Neural progenitor cell (in vitro differentiated cells): ENCODE measurements around the gene LCMT1. TPM values are rescaled to one million over a fixed set of nuclear protein-coding genes. Genes with fewer than 3 reads are reported as not detected.

ENCODE experiments used
- DNase-seq: peaks from one replicate; pipeline ENCODE4 v3.0.0-alpha.2; 2016; ENCODE audit warnings: low spot score
- H2AFZ ChIP-seq: fragments of 200-600 bp; sonication (generic); replicated peaks from 2 replicates; pipeline ENCODE4 v1.6.1; 2016; ENCODE audit warnings: antibody characterized with exemption
- H3F3A ChIP-seq: fragments of 200-600 bp; sonication (generic); 2 replicates; pipeline ENCODE4 v1.6.1; 2016; ENCODE audit warnings: antibody characterized with exemption, low read depth
- H3K27ac ChIP-seq: fragments of 200-600 bp; sonication (generic); 2 replicates; pipeline ENCODE4 v1.5.1; 2016; ENCODE audit warnings: mild to moderate bottlenecking
- H3K27me3 ChIP-seq: fragments of 200-600 bp; sonication (generic); 2 replicates; pipeline ENCODE4 v1.6.1; 2016; ENCODE audit warnings: mild to moderate bottlenecking, moderate library complexity
- H3K36me3 ChIP-seq: fragments of 200-600 bp; sonication (generic); 2 replicates; pipeline ENCODE4 v1.5.1; 2016
- H3K4me1 ChIP-seq: fragments of 200-600 bp; sonication (generic); 2 replicates; pipeline ENCODE4 v1.6.1; 2016; ENCODE audit warnings: mixed run types
- H3K4me2 ChIP-seq: fragments of 200-600 bp; sonication (generic); 2 replicates; pipeline ENCODE4 v1.6.1; 2016
- H3K4me3 ChIP-seq: fragments of 200-600 bp; sonication (generic); 2 replicates; pipeline ENCODE4 v1.5.1; 2016
- H3K79me2 ChIP-seq: fragments of 200-600 bp; sonication (generic); 2 replicates; pipeline ENCODE4 v1.6.1; 2016; ENCODE audit warnings: low read depth
- H3K9ac ChIP-seq: fragments of 200-600 bp; sonication (generic); 2 replicates; pipeline ENCODE4 v1.6.1; 2016
- H3K9me3 ChIP-seq: fragments of 200-600 bp; sonication (generic); 2 replicates; pipeline ENCODE4 v1.5.1; 2016; ENCODE audit warnings: low read depth
- H4K20me1 ChIP-seq: fragments of 200-600 bp; sonication (generic); 2 replicates; pipeline ENCODE4 v1.6.1; 2016; ENCODE audit warnings: low read depth
- H3K27ac Mint-ChIP-seq: 3 replicates; pipeline ENCODE4 v1.8.0; 2021; ENCODE audit warnings: mixed read lengths
- H3K27me3 Mint-ChIP-seq: 2 replicates; pipeline ENCODE4 v1.8.0; 2022; ENCODE audit warnings: low read depth, mild to moderate bottlenecking, inconsistent platforms, moderate library complexity, mixed read lengths; ENCODE audit not compliant: insufficient read depth
- H3K36me3 Mint-ChIP-seq: 3 replicates; pipeline ENCODE4 v1.8.0; 2021; ENCODE audit warnings: mixed read lengths
- H3K4me1 Mint-ChIP-seq: 3 replicates; pipeline ENCODE4 v1.8.0; 2021; ENCODE audit warnings: mixed read lengths
- H3K4me3 Mint-ChIP-seq: 3 replicates; pipeline ENCODE4 v1.8.0; 2021; ENCODE audit warnings: mild to moderate bottlenecking, moderate library complexity, mixed read lengths
- H3K9me3 Mint-ChIP-seq: 3 replicates; pipeline ENCODE4 v1.8.0; 2020; ENCODE audit warnings: mixed read lengths
- CTCF ChIP-seq: fragments of 200-600 bp; sonication (generic); IDR thresholded peaks from 2 replicates; pipeline ENCODE4 v1.5.1; 2017; ENCODE audit warnings: antibody characterized with exemption, mild to moderate bottlenecking
- EZH2 ChIP-seq: fragments of 200-600 bp; sonication (generic); IDR thresholded peaks from 2 replicates; pipeline ENCODE4 v1.6.1; 2017; ENCODE audit warnings: antibody characterized with exemption, mild to moderate bottlenecking, moderate library complexity
- EZH2phosphoT487 ChIP-seq: fragments of 200-600 bp; sonication (generic); IDR thresholded peaks from 2 replicates; pipeline ENCODE4 v1.6.1; 2017; ENCODE audit warnings: antibody characterized with exemption
- total RNA-seq: library from RNA; depleted of rRNA; stranded (reverse); fragments of >200 nt; gene quantifications from 2 replicates; pipeline ENCODE4 v1.2.3, GENCODE V29; 2015; ENCODE audit warnings: low replicate concordance

LCMT1 gene
- total RNA-seq, 1 donor from 2014 or later = 73.4 TPM

- TF ChIP-seq CTCF (no peak), EZH2 (no peak), EZH2phosphoT487 (no peak)
- H3K36me3 Mint-ChIP-seq = peaks cover 12% of the 10 kb centered on the region
- peaks cover 75% of the 10 kb centered on the region for H3K79me2 ChIP-seq
- no peaks in the 10 kb centered on the region for H3K36me3 ChIP-seq
- no peaks in the 10 kb centered on the region for H3K27me3 ChIP-seq
- H3K4me1 Mint-ChIP-seq = peaks cover 35% of the 10 kb centered on the region
- H3K4me3 Mint-ChIP-seq = peak overlapping the region; percentile 71
- H3K9me3 ChIP-seq = no peaks in the 10 kb centered on the region
- no peak overlapping the region for H3K4me3 ChIP-seq
- no peak for DNase-seq
- H3F3A ChIP-seq = peaks cover 7% of the 10 kb centered on the region
- H3K4me2 ChIP-seq = no peak overlapping the region
- H2AFZ ChIP-seq = no peak overlapping the region
- H3K9me3 Mint-ChIP-seq = no peaks in the 10 kb centered on the region
- H3K27me3 Mint-ChIP-seq = peaks cover 5% of the 10 kb centered on the region
- H3K27ac ChIP-seq = no peak overlapping the region
- H3K27ac Mint-ChIP-seq = no peak overlapping the region
- peaks cover 6% of the 10 kb centered on the region for H3K4me1 ChIP-seq
- H3K9ac ChIP-seq = no peak overlapping the region
- peaks cover 24% of the 10 kb centered on the region for H4K20me1 ChIP-seq
These were observed 2.6 kb downstream of the LCMT1 start for GRCh38 chr16:25114121-25114520.

- DNase-seq = no peak
- H3K4me3 ChIP-seq = no peak overlapping the region
- no peak overlapping the region for H3K4me2 ChIP-seq
- H3F3A ChIP-seq = no peaks in the 10 kb centered on the region
- Mint-ChIP-seq H3K27ac (peak overlapping the region; percentile 46), H3K9me3 (no peaks in the 10 kb centered on the region), H3K27me3 (peaks cover 2% of the 10 kb centered on the region), H3K4me1 (peaks cover 17% of the 10 kb centered on the region), H3K36me3 (peaks cover 12% of the 10 kb centered on the region), H3K4me3 (peak overlapping the region; percentile 54)
- no peaks in the 10 kb centered on the region for H3K4me1 ChIP-seq
- H4K20me1 ChIP-seq = peaks cover 44% of the 10 kb centered on the region
- H3K27me3 ChIP-seq = no peaks in the 10 kb centered on the region
- no peak for TF ChIP-seq CTCF
- no peak for TF ChIP-seq EZH2
- TF ChIP-seq EZH2phosphoT487 = no peak
- no peaks in the 10 kb centered on the region for H3K9me3 ChIP-seq
- no peak overlapping the region for H3K27ac ChIP-seq
- H3K36me3 ChIP-seq = no peaks in the 10 kb centered on the region
- H3K9ac ChIP-seq = no peak overlapping the region
- peaks cover 97% of the 10 kb centered on the region for H3K79me2 ChIP-seq
- no peak overlapping the region for H2AFZ ChIP-seq
These were observed 7.5 kb downstream of the LCMT1 start for GRCh38 chr16:25118851-25119578.

DNA sequence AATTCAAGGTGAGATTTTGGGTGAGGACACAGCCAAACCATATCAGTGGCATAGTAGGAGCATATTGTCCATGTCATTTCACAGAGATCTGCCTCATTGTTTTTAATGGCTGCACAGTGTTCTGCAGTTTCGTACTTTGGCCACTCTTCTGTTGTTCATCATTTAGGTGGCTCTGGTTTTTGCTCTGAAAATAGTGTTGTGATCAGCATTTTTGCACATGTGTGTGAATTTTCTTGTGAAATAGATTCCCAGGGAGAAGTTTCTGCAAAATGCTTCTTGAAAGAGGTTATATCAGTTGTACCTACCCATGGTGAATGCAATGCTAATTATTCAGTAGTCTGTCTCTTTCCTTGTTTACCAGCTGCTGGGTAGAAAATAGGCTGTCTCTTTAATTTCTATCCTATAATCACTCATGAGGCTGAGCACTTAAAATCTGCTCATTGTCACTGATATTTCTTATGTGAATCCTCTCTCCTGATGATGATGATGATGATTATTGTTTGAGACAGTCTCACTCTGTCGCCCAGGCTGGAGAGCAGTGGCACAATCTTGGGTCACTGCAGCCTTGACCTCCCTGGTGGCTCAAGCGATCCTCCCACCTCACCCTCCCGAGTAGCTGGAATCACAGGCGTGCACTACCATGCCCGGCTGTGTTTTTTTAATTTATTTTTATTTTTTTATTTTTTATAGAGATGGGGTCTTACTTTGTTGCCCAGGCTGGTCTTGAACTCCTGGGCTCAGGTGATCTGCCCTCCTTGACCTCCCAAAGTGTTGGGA is 10.5 kb downstream of the LCMT1 start:
- peaks cover 2% of the 10 kb centered on the region for H3K27me3 Mint-ChIP-seq
- Histone ChIP-seq H3K4me3 (no peak overlapping the region), H3K36me3 (no peaks in the 10 kb centered on the region), H3K9me3 (no peaks in the 10 kb centered on the region), H3K9ac (no peak overlapping the region), H3K4me2 (no peak overlapping the region), H2AFZ (no peak overlapping the region), H3F3A (no peaks in the 10 kb centered on the region), H3K27me3 (no peaks in the 10 kb centered on the region), H3K4me1 (no peaks in the 10 kb centered on the region), H4K20me1 (peaks cover 50% of the 10 kb centered on the region), H3K79me2 (peaks cover 78% of the 10 kb centered on the region), H3K27ac (no peak overlapping the region)
- H3K4me3 Mint-ChIP-seq = no peak overlapping the region
- no peak for DNase-seq
- H3K4me1 Mint-ChIP-seq = peaks cover 14% of the 10 kb centered on the region
- H3K36me3 Mint-ChIP-seq = peaks cover 3% of the 10 kb centered on the region
- TF ChIP-seq EZH2 (no peak), EZH2phosphoT487 (no peak), CTCF (no peak)
- H3K27ac Mint-ChIP-seq = no peak overlapping the region
- no peaks in the 10 kb centered on the region for H3K9me3 Mint-ChIP-seq
